ENCODE data around the gene MEF2C.
A peak's percentile ranks its signal among the peaks of the same experiment; 100 is the strongest.

Gene MEF2C

GRCh38 chr5:88727705-88728313, 155.2 kb downstream of the MEF2C start:
- Mint-ChIP-seq H3K27me3 (no peaks in the 10 kb centered on the region), H3K27ac (no peak overlapping the region), H3K9me3 (no peaks in the 10 kb centered on the region), H3K4me1 (peaks cover 11 to 31% of the 10 kb centered on the region in 2 donors), H3K4me3 (no peak overlapping the region), H3K36me3 (peaks cover 19 to 43% of the 10 kb centered on the region in 2 donors)
- DNase-seq (no peak), ATAC-seq (replicated peaks) (no peak)

- DNase-seq (no peak), ATAC-seq (replicated peaks) (no peak)
- H3K36me3 Mint-ChIP-seq: peaks cover 20 to 56% of the 10 kb centered on the region in 2 donors
- H3K9me3 Mint-ChIP-seq: no peaks in the 10 kb centered on the region
- H3K27ac Mint-ChIP-seq: peak overlapping the region; percentile 3
- H3K27me3 Mint-ChIP-seq: no peaks in the 10 kb centered on the region
- no peak overlapping the region for H3K4me3 Mint-ChIP-seq
- H3K4me1 Mint-ChIP-seq: peaks cover 10 to 14% of the 10 kb centered on the region in 2 donors
These were observed 157.5 kb downstream of the MEF2C start for GRCh38 chr5:88725454-88725853.

- Mint-ChIP-seq H3K4me3 (no peak overlapping the region), H3K27me3 (no peaks in the 10 kb centered on the region), H3K4me1 (peaks cover 5% of the 10 kb centered on the region in 2 donors), H3K27ac (no peak overlapping the region), H3K36me3 (peaks cover 25 to 52% of the 10 kb centered on the region in 2 donors), H3K9me3 (no peaks in the 10 kb centered on the region)
- ATAC-seq (replicated peaks) (no peak), DNase-seq (no peak)
These were observed 158.8 kb downstream of the MEF2C start for GRCh38 chr5:88724201-88724600.

DNA sequence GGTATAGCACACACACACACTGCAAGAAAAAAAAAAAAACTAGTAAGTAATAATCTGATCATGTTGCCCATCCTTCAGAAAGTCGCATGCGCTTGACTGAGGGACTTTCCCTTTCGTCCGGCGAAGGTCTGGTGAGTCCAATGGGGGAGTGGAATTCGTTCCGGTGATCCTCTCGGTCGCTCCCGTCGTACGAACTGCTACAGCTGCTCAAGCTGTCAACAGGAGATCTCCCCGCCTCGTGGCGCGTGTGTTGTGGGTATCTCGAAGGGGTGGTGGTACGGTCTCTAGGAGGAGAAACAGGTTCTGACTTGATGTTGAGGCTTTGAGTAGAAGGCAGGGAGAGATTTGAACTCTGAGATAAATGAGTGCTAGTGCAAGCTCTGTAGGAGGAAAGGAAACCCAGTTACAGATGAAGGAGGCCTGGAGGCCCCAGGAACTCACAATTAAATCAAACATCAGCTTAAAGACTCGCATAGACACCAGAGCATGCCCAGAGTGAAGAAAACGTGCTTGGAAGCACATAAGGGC, 160.4 kb downstream of the MEF2C start:
- no peaks in the 10 kb centered on the region for H3K9me3 Mint-ChIP-seq
- ATAC-seq (replicated peaks) (no peak), DNase-seq (no peak)
- peaks cover 5% of the 10 kb centered on the region in 2 donors for H3K4me1 Mint-ChIP-seq
- H3K4me3 Mint-ChIP-seq: peak overlapping the region in 1 of 2 donors; percentile 40
- H3K27ac Mint-ChIP-seq: no peak overlapping the region
- no peaks in the 10 kb centered on the region for H3K27me3 Mint-ChIP-seq
- H3K36me3 Mint-ChIP-seq: peaks cover 30 to 65% of the 10 kb centered on the region in 2 donors

- H3K27me3 Mint-ChIP-seq: no peaks in the 10 kb centered on the region
- H3K4me1 Mint-ChIP-seq: peaks cover 0 to 5% of the 10 kb centered on the region in 2 donors
- DNase-seq (no peak), ATAC-seq (replicated peaks) (no peak)
- H3K9me3 Mint-ChIP-seq: no peaks in the 10 kb centered on the region
- H3K27ac Mint-ChIP-seq: no peak overlapping the region
- no peak overlapping the region for H3K4me3 Mint-ChIP-seq
- H3K36me3 Mint-ChIP-seq: peaks cover 37 to 57% of the 10 kb centered on the region in 2 donors
These were observed 163.6 kb downstream of the MEF2C start for GRCh38 chr5:88719434-88719833.

DNA sequence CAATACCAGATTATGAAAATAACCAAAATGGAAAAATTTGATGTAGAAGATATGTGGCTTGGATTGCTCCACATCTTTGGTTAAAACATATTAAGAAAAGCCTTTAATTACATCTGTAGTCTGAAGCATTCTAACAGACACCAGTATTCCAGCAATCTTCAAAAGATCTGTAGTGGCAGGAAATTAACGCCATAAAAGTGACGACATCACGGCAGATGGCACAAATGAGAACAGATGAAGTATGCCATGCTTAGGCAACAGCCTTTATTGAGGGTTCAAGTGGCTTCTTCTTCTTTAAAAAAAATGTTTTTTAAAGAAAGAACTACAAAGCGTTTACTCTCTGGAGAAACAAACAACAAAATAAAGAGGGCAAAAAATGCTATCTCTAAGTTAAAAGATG, 164.2 kb downstream of the MEF2C start:
- Mint-ChIP-seq H3K27me3 (no peaks in the 10 kb centered on the region), H3K27ac (no peak overlapping the region), H3K4me1 (peaks cover 0 to 5% of the 10 kb centered on the region in 2 donors), H3K36me3 (peaks cover 37 to 52% of the 10 kb centered on the region in 2 donors), H3K4me3 (no peak overlapping the region), H3K9me3 (no peaks in the 10 kb centered on the region)
- ATAC-seq (replicated peaks) (no peak), DNase-seq (no peak)

GRCh38 chr5:88716101-88716500, 166.9 kb downstream of the MEF2C start:
- no peaks in the 10 kb centered on the region for H3K27me3 Mint-ChIP-seq
- no peaks in the 10 kb centered on the region for H3K9me3 Mint-ChIP-seq
- H3K27ac Mint-ChIP-seq: peak overlapping the region; percentile 73
- H3K4me3 Mint-ChIP-seq: no peak overlapping the region
- H3K4me1 Mint-ChIP-seq: peaks cover 0 to 2% of the 10 kb centered on the region in 2 donors
- ATAC-seq (replicated peaks) (no peak), DNase-seq (no peak)
- peaks cover 29 to 35% of the 10 kb centered on the region in 2 donors for H3K36me3 Mint-ChIP-seq

GRCh38 chr5:88715503-88715902, 167.5 kb downstream of the MEF2C start:
- H3K27me3 Mint-ChIP-seq: no peaks in the 10 kb centered on the region
- no peak overlapping the region for H3K4me3 Mint-ChIP-seq
- peaks cover 26 to 31% of the 10 kb centered on the region in 2 donors for H3K36me3 Mint-ChIP-seq
- peak overlapping the region; percentile 73 for H3K27ac Mint-ChIP-seq
- peaks cover 0 to 2% of the 10 kb centered on the region in 2 donors for H3K4me1 Mint-ChIP-seq
- H3K9me3 Mint-ChIP-seq: no peaks in the 10 kb centered on the region
- ATAC-seq (replicated peaks): peak in 1 of 2 donors; percentile 19
- no peak for DNase-seq

- peaks cover 0 to 2% of the 10 kb centered on the region in 2 donors for H3K4me1 Mint-ChIP-seq
- H3K9me3 Mint-ChIP-seq: no peaks in the 10 kb centered on the region
- ATAC-seq (replicated peaks): no peak
These were observed 169.2 kb downstream of the MEF2C start for GRCh38 chr5:88713818-88714217.

DNA sequence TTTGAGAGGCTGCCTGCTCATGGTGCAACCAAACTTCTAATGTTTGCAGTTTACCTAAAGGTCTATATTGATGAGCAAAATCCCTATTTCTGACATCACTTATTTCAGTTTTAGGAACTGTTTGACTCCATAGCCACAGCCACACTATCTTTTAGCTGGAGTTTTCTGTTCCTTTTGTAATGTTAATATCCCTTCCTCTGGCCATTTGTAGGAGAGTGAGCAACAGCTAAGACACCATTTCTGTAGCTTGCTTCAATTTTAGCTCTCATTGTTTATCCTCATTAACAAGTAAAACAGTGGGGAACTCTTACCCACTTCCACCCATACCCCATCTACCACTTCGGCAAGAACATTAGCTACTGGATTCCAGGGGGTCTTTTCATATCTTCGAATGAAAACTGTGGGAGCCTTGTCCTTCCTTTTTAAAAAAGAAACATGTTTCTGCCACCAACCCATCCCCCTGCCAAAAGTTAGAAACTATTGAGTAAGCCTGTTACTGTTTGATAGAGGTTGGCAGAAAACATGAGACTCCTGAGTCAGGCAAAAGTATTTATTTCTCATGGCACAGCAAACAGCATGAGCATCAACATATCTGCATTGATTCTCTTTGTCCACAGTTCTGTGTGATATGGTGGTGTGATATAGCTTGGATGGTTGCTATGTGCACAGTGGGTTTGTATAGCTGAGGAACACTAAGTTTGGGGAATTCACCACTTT, 174.1 kb downstream of the MEF2C start:
- no peaks in the 10 kb centered on the region for H3K36me3 Mint-ChIP-seq
- no peaks in the 10 kb centered on the region for H3K9me3 Mint-ChIP-seq
- peak overlapping the region; percentile 87 for H3K27ac Mint-ChIP-seq
- peak overlapping the region in 1 of 2 donors; percentile 29 for H3K4me3 Mint-ChIP-seq
- no peak for DNase-seq
- ATAC-seq (replicated peaks): peak in 1 of 2 donors; percentile 8
- H3K4me1 Mint-ChIP-seq: no peaks in the 10 kb centered on the region
- no peaks in the 10 kb centered on the region for H3K27me3 Mint-ChIP-seq

More at GRCh38 chr5:88713818-88714217, 169.2 kb downstream of the MEF2C start:
- H3K4me3 Mint-ChIP-seq: no peak overlapping the region
- no peak for DNase-seq
- H3K27ac Mint-ChIP-seq: peak overlapping the region; percentile 22
- H3K27me3 Mint-ChIP-seq: no peaks in the 10 kb centered on the region
- peaks cover 21 to 23% of the 10 kb centered on the region in 2 donors for H3K36me3 Mint-ChIP-seq

DNA sequence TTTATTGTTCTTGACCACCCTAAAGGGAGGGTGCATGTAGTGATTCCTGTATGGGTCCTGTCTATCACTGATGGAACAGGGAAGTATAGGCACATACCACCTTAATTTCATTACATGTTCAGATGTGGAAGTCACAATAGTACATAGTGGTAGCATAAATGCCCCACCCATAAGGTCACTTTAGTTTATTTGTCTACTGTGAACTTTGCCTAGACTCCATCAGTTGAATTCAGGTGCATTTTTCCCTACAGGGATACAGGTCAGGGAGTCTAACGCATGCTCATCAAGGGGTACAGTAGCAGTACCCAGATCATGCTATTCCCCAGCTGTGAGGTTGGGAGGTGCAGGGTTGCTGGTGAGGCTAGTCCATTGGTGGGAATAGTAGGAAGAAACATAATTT, 175.0 kb downstream of the MEF2C start:
- DNase-seq: no peak
- ATAC-seq (replicated peaks): no peak
- no peak overlapping the region for H3K4me3 Mint-ChIP-seq
- H3K9me3 Mint-ChIP-seq: no peaks in the 10 kb centered on the region
- peaks cover 0 to 6% of the 10 kb centered on the region in 2 donors for H3K27me3 Mint-ChIP-seq
- no peaks in the 10 kb centered on the region for H3K4me1 Mint-ChIP-seq
- H3K36me3 Mint-ChIP-seq: no peaks in the 10 kb centered on the region
- H3K27ac Mint-ChIP-seq: no peak overlapping the region

DNA sequence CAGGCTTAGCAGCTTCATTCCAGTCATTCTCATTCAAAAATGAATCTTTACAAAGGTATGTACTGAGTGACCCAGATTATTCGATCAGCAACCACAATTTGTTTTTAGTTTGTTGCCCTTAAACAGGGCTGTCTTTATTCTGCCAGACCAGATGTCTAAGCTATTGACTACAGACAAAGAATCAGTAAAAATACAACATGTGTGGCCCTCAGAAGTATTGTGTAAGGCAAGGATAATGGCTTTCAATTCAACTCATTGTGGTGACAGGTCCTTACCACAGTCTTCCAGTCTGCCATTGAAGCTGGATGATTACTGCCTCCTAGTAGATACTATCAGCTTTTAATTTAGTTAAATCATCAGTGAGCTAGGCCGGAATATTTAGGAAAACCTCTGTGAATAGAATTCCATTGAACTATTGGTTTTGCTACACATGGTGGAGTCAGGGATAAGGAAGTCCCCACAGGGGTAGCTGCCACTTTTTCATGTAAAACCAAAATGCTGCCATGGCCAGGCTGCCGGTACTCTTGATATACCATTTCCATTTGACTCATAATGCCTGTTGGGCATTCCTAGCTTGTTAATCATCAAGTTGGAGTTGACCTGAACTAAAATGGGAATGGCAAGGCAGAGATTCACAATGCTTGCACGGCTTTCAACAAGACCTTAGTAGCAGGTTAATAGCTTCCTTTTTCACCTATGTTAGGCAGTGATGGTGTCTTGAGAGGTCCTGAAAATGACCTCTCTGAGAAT, 175.6 kb downstream of the MEF2C start:
- H3K27ac Mint-ChIP-seq: no peak overlapping the region
- DNase-seq (no peak), ATAC-seq (replicated peaks) (no peak)
- H3K9me3 Mint-ChIP-seq: no peaks in the 10 kb centered on the region
- H3K36me3 Mint-ChIP-seq: no peaks in the 10 kb centered on the region
- H3K4me1 Mint-ChIP-seq: no peaks in the 10 kb centered on the region
- H3K4me3 Mint-ChIP-seq: no peak overlapping the region
- H3K27me3 Mint-ChIP-seq: peaks cover 0 to 10% of the 10 kb centered on the region in 2 donors

DNA sequence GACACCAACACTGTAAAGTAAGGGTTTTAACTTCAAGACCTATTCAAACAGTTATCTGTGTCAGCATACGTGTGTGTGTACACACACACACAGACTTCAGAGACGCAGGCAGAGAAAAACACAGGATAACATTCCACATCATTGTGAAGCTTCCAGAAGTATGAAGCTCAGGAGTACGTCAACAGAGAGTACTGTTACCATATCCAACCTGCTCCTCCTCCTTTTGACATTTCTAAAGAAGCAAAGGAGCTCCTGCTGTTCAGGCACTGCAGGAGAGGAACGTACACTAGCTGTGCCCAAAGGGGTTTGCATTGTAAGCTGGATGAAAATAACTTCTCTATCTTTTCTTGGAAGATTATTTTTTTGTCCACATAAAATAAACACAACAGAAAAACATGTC, 180.7 kb downstream of the MEF2C start:
- H3K4me1 Mint-ChIP-seq: no peaks in the 10 kb centered on the region
- H3K9me3 Mint-ChIP-seq: no peaks in the 10 kb centered on the region
- no peak for ATAC-seq (replicated peaks)
- H3K4me3 Mint-ChIP-seq: no peak overlapping the region
- H3K27me3 Mint-ChIP-seq: peaks cover 24 to 45% of the 10 kb centered on the region in 2 donors
- no peaks in the 10 kb centered on the region for H3K36me3 Mint-ChIP-seq
- H3K27ac Mint-ChIP-seq: no peak overlapping the region
- DNase-seq: no peak

- Mint-ChIP-seq H3K27ac (no peak overlapping the region), H3K4me3 (no peak overlapping the region), H3K36me3 (no peaks in the 10 kb centered on the region), H3K27me3 (peaks cover 40 to 62% of the 10 kb centered on the region in 2 donors), H3K4me1 (peaks cover 0 to 3% of the 10 kb centered on the region in 2 donors), H3K9me3 (no peaks in the 10 kb centered on the region)
- no peak for DNase-seq
- ATAC-seq (replicated peaks): no peak
These were observed 182.9 kb downstream of the MEF2C start for GRCh38 chr5:88700121-88700520.

Measured in stimulated activated naive B cell treated with anti-CD40 and anti-IgM and Interleukin-4, amounts not matched to agents 10 μg/mL and 1 μg/mL and 100 μg/mL, for 72 hours (primary cell).